HepG2 (cell line): Measurements from ENCODE around the gene TNKS1BP1. TPM values are rescaled to one million over a fixed set of nuclear protein-coding genes. Genes with fewer than 3 reads are reported as not detected.

Source experiments
- ARID4A ChIP-seq: sonication (generic); formaldehyde crosslinking; IDR thresholded peaks from 2 replicates; pipeline ENCODE4 v1.5.0; 2020; ENCODE audit warnings: mild to moderate bottlenecking, missing genetic modification reagents, borderline replicate concordance
- BRCA1 ChIP-seq: sonication (generic); formaldehyde crosslinking; IDR thresholded peaks from 2 replicates; pipeline ENCODE4 v1.4.0; 2020; ENCODE audit warnings: missing genetic modification reagents
- EP300 ChIP-seq, 3 experiments: sonication (generic) in 1 of 3; formaldehyde crosslinking in 1 of 3; IDR thresholded peaks; 2 replicates each; pipeline versions ENCODE4 v1.5.1 to v1.6.1; 2011 to 2020; ENCODE audit warnings: low read depth in 2 of 3, low read length in 2 of 3, borderline replicate concordance in 1 of 3, improper control_type of control experiment in 1 of 3, mild to moderate bottlenecking in 1 of 3, missing genetic modification reagents in 1 of 3, moderate library complexity in 1 of 3
- ESRRA ChIP-seq: sonication (generic); formaldehyde crosslinking; IDR thresholded peaks from 2 replicates; pipeline ENCODE4 v1.5.1; 2020; ENCODE audit warnings: mild to moderate bottlenecking, low read depth, missing genetic modification reagents
- PHF8 ChIP-seq: sonication (generic); formaldehyde crosslinking; IDR thresholded peaks from 2 replicates; pipeline ENCODE4 v1.5.0; 2020; ENCODE audit warnings: missing genetic modification reagents
- RBFOX2 ChIP-seq: fragments of 200-400 bp; formaldehyde crosslinking; IDR thresholded peaks from 2 replicates; pipeline ENCODE4 v1.6.1; 2017; ENCODE audit warnings: low read depth, mild to moderate bottlenecking, low read length
- SP1 ChIP-seq, 2 experiments: fragments of 450-650 bp in 1 of 2; sonication (generic) in 1 of 2; formaldehyde crosslinking in 1 of 2; IDR thresholded peaks; 2 replicates each; pipeline versions ENCODE4 v1.4.0 to v1.6.1; 2016 to 2020; ENCODE audit warnings: missing genetic modification reagents in 1 of 2
- THAP7 ChIP-seq: sonication (generic); formaldehyde crosslinking; IDR thresholded peaks from 2 replicates; pipeline ENCODE4 v1.8.1; 2023; ENCODE audit warnings: mild to moderate bottlenecking, missing genetic modification reagents
- TMF1 ChIP-seq: sonication (generic); formaldehyde crosslinking; IDR thresholded peaks from 2 replicates; pipeline ENCODE4 v1.8.1; 2022; ENCODE audit warnings: low read depth, missing genetic modification reagents
- ZFP90 ChIP-seq: sonication (generic); formaldehyde crosslinking; IDR thresholded peaks from 2 replicates; pipeline ENCODE4 v1.8.0; 2022; ENCODE audit warnings: missing genetic modification reagents, mild to moderate bottlenecking, inconsistent platforms, borderline replicate concordance
- ZMYM4 ChIP-seq: sonication (generic); formaldehyde crosslinking; IDR thresholded peaks from 2 replicates; pipeline ENCODE4 v1.8.1; 2023; ENCODE audit warnings: mild to moderate bottlenecking, missing genetic modification reagents
- ZNF232 ChIP-seq: sonication (generic); formaldehyde crosslinking; IDR thresholded peaks from 2 replicates; pipeline ENCODE4 v1.4.0; 2020; ENCODE audit warnings: missing genetic modification reagents, borderline replicate concordance
- ZNF446 ChIP-seq: sonication (generic); formaldehyde crosslinking; IDR thresholded peaks from 2 replicates; pipeline ENCODE4 v1.5.0; 2020; ENCODE audit warnings: mild to moderate bottlenecking, missing genetic modification reagents
- ZNF543 ChIP-seq: sonication (generic); formaldehyde crosslinking; IDR thresholded peaks from 2 replicates; pipeline ENCODE4 v1.4.0; 2020; ENCODE audit warnings: mild to moderate bottlenecking, missing genetic modification reagents
- ZNF562 ChIP-seq: sonication (generic); formaldehyde crosslinking; IDR thresholded peaks from 2 replicates; pipeline ENCODE4 v1.8.0; 2022; ENCODE audit warnings: missing genetic modification reagents, borderline replicate concordance
- ZNF775 ChIP-seq: sonication (generic); formaldehyde crosslinking; IDR thresholded peaks from 2 replicates; pipeline ENCODE4 v1.4.0; 2020; ENCODE audit warnings: missing genetic modification reagents, mild to moderate bottlenecking, moderate library complexity, borderline replicate concordance
- ZNF83 ChIP-seq: sonication (generic); formaldehyde crosslinking; IDR thresholded peaks from 2 replicates; pipeline ENCODE4 v1.4.0; 2020; ENCODE audit warnings: missing genetic modification reagents, mild to moderate bottlenecking, borderline replicate concordance
- ZNF883 ChIP-seq: sonication (generic); formaldehyde crosslinking; IDR thresholded peaks from 2 replicates; pipeline ENCODE4 v1.5.1; 2020; ENCODE audit warnings: mild to moderate bottlenecking, missing genetic modification reagents; ENCODE audit errors: not compliant biosample characterization
- polyA plus RNA-seq, 8 experiments: library from polyadenylated mRNA; depleted of rRNA in 3 of 8; stranded (reverse) in 7 of 8; unstranded in 1 of 8; fragments of >200 nt; fragmentation: Illumina TruSeq in 4 of 8; extraction: Trizol in 4 of 8; gene quantifications; 2 replicates each; pipeline versions ENCODE4 v1.2.1 to v1.2.3, GENCODE V29; 2011 to 2016; ENCODE audit warnings: low read depth in 4 of 8, missing spikeins in 1 of 8, mixed read lengths in 1 of 8; ENCODE audit not compliant: insufficient read depth in 1 of 8
- total RNA-seq, 5 experiments: library from RNA; depleted of rRNA; stranded (reverse); fragments of >200 nt; fragmentation: Illumina TruSeq; extraction: Trizol; gene quantifications; 2 replicates each; pipeline ENCODE4 v1.2.3, GENCODE V29; 2016; ENCODE audit warnings: low read depth in 1 of 5
- TF ChIP-seq, protein P1 (sequence below): sonication (generic); formaldehyde crosslinking; conservative IDR thresholded peaks from 2 replicates; pipeline ENCODE4 v1.8.0; 2022; ENCODE audit warnings: mild to moderate bottlenecking, moderate library complexity, missing genetic modification reagents
- TF ChIP-seq, protein P2 (sequence below): sonication (generic); formaldehyde crosslinking; IDR thresholded peaks from 2 replicates; pipeline ENCODE4 v1.4.0; 2020; ENCODE audit warnings: missing genetic modification reagents

The TNKS1BP1 gene
- total and polyA plus RNA-seq, 2 of the 13 experiments (the other 11 are each of a cell fraction or from before 2014, with no cell fraction given), result 13.7 to 15.0 TPM

GRCh38 chr11:57324154-57324885 lies 432 bp downstream of the TNKS1BP1 start (continued):
- TF ChIP-seq ARID4A (CRISPR knock-in tag) (0 out of 2 replicates have a peak, but pooled peaks have one; percentile 4), TMF1 (CRISPR knock-in tag) (no peak), BRCA1 (CRISPR knock-in tag) (no peak), ESRRA (CRISPR knock-in tag) (no peak), ZNF562 (CRISPR knock-in tag) (no peak), PHF8 (CRISPR knock-in tag) (0 out of 2 replicates have a peak, but pooled peaks have one; percentile 21), EP300 (IDR thresholded peaks at IDR 0.05; ENCODE audit: low read depth in 2 of 2, low read length in 2 of 2) (peak in 1 of 2 experiments; percentile 67; a peak in 1 of 4 replicates), EP300 (CRISPR knock-in tag; IDR thresholded peaks at IDR 0.05; ENCODE audit: borderline replicate concordance) (no peak), ZNF83 (CRISPR knock-in tag) (no peak), ZNF232 (CRISPR knock-in tag) (no peak), ZMYM4 (peak; percentile 18; the same call in 1 of the 2 replicates), ZNF446 (CRISPR knock-in tag) (no peak), RBFOX2 (0 out of 2 replicates have a peak, but pooled peaks have one; percentile 34), SP1 (IDR thresholded peaks at IDR 0.05) (no peak), SP1 (CRISPR knock-in tag; IDR thresholded peaks at IDR 0.05) (peak; percentile 18; the same call in 1 of the 2 replicates), THAP7 (CRISPR knock-in tag) (no peak), ZFP90 (CRISPR knock-in tag) (no peak), ZNF775 (CRISPR knock-in tag) (no peak), ZNF883 (CRISPR knock-in tag) (peak; percentile 24), ZNF543 (CRISPR knock-in tag) (no peak)
- TF ChIP-seq, protein P1, sequence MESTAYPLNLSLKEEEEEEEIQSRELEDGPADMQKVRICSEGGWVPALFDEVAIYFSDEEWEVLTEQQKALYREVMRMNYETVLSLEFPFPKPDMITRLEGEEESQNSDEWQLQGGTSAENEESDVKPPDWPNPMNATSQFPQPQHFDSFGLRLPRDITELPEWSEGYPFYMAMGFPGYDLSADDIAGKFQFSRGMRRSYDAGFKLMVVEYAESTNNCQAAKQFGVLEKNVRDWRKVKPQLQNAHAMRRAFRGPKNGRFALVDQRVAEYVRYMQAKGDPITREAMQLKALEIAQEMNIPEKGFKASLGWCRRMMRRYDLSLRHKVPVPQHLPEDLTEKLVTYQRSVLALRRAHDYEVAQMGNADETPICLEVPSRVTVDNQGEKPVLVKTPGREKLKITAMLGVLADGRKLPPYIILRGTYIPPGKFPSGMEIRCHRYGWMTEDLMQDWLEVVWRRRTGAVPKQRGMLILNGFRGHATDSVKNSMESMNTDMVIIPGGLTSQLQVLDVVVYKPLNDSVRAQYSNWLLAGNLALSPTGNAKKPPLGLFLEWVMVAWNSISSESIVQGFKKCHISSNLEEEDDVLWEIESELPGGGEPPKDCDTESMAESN, result no peak
- TF ChIP-seq, protein P2, sequence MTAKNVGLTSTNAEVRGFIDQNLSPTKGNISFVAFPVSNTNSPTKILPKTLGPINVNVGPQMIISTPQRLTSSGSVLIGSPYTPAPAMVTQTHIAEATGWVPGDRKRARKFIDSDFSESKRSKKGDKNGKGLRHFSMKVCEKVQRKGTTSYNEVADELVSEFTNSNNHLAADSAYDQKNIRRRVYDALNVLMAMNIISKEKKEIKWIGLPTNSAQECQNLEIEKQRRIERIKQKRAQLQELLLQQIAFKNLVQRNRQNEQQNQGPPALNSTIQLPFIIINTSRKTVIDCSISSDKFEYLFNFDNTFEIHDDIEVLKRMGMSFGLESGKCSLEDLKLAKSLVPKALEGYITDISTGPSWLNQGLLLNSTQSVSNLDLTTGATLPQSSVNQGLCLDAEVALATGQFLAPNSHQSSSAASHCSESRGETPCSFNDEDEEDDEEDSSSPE (CRISPR knock-in tag), result no peak
